K562 (cell line): ENCODE data around the gene ZNF429. TPM values are rescaled to one million over a fixed set of nuclear protein-coding genes. Genes with fewer than 3 reads are reported as not detected.

ENCODE experiments used
- BRD9 ChIP-seq: fragments of 450-650 bp; IDR thresholded peaks from 2 replicates; pipeline ENCODE4 v1.6.1; 2018; ENCODE audit warnings: low read depth; ENCODE audit not compliant: partially characterized antibody
- CHD2 ChIP-seq: IDR thresholded peaks from 2 replicates; pipeline ENCODE4 v1.6.1; 2011; ENCODE audit warnings: low read depth, low read length
- E2F3 ChIP-seq: fragments of 250-450 bp; sonication (Bioruptor Pico); IDR thresholded peaks from 2 replicates; pipeline ENCODE4 v1.4.0; 2020; ENCODE audit warnings: mild to moderate bottlenecking
- ESRRA ChIP-seq: fragments of 450-650 bp; IDR thresholded peaks from 2 replicates; pipeline ENCODE4 v1.6.1; 2014; ENCODE audit warnings: low read depth, mild to moderate bottlenecking, moderate library complexity, borderline replicate concordance
- FOXK2 ChIP-seq, 2 experiments: fragments of 450-650 bp; IDR thresholded peaks in 1 of 2; conservative IDR thresholded peaks in 1 of 2; 2 replicates each; pipeline ENCODE4 v1.6.1; 2016; ENCODE audit warnings: low read depth in 2 of 2, mild to moderate bottlenecking in 1 of 2
- GABPB2 ChIP-seq: fragments of 250-450 bp; sonication (Bioruptor Pico); conservative IDR thresholded peaks from 2 replicates; pipeline ENCODE4 v1.5.1; 2021; ENCODE audit warnings: mild to moderate bottlenecking
- HDAC1 ChIP-seq, 2 experiments: fragments of 450-650 bp; IDR thresholded peaks; 2 replicates each; pipeline ENCODE4 v1.6.1; 2016 to 2017; ENCODE audit warnings: inconsistent platforms in 1 of 2, mild to moderate bottlenecking in 1 of 2, moderate library complexity in 1 of 2
- MAZ ChIP-seq, 2 experiments: fragments of 450-650 bp in 1 of 2; sonication (generic) in 1 of 2; formaldehyde crosslinking; IDR thresholded peaks in 1 of 2; conservative IDR thresholded peaks in 1 of 2; 2 replicates each; pipeline versions ENCODE4 v1.4.0 to v1.5.0; 2020; ENCODE audit warnings: mild to moderate bottlenecking in 1 of 2, missing genetic modification reagents in 1 of 2
- NR1H2 ChIP-seq: sonication (generic); formaldehyde crosslinking; IDR thresholded peaks from 2 replicates; pipeline ENCODE4 v1.4.0; 2020; ENCODE audit warnings: mild to moderate bottlenecking, missing genetic modification reagents
- SAP30 ChIP-seq: fragments of 200-600 bp; sonication (generic); IDR thresholded peaks from 2 replicates; pipeline ENCODE4 v1.6.1; 2012; ENCODE audit warnings: borderline replicate concordance, low read depth, mild to moderate bottlenecking, moderate library complexity, low read length, control low read depth, inconsistent platforms; ENCODE audit not compliant: insufficient read depth, poor library complexity, severe bottlenecking
- SIN3B ChIP-seq: fragments of 450-650 bp; IDR thresholded peaks from 2 replicates; pipeline ENCODE4 v1.6.1; 2017; ENCODE audit warnings: low read depth, mild to moderate bottlenecking, moderate library complexity
- ZBTB17 ChIP-seq: fragments of 450-650 bp; formaldehyde crosslinking; IDR thresholded peaks from 2 replicates; pipeline ENCODE4 v1.4.0; 2020; ENCODE audit warnings: mild to moderate bottlenecking
- polyA plus RNA-seq, 8 experiments: library from polyadenylated mRNA; depleted of rRNA in 4 of 8; stranded (reverse) in 5 of 8; unstranded in 3 of 8; fragments of >200 nt; fragmentation: Nextera tagmentation in 2 of 8; fragmentation: Illumina TruSeq in 1 of 8; extraction: Ambion mirVana in 2 of 8; extraction: Trizol in 1 of 8; gene quantifications; 2 replicates each; pipeline versions ENCODE4 v1.2.1 to v1.2.3, GENCODE V29; 2011 to 2014; ENCODE audit warnings: inconsistent platforms in 1 of 8, missing spikeins in 1 of 8
- total RNA-seq, 7 experiments: library from RNA; depleted of rRNA in 6 of 7; stranded (reverse); fragments of >200 nt in 6 of 7; fragmentation: Illumina TruSeq in 2 of 7; extraction: Trizol in 2 of 7; gene quantifications; 2 replicates each; pipeline versions ENCODE4 v1.2.1 to v1.2.3, GENCODE V29; 2011 to 2021; ENCODE audit warnings: low replicate concordance in 1 of 7
- TF ChIP-seq, protein P1 (sequence below), 2 experiments: fragments of 450-650 bp in 1 of 2; sonication (generic) in 1 of 2; formaldehyde crosslinking in 1 of 2; IDR thresholded peaks; 2 replicates each; pipeline versions ENCODE4 v1.7.1 to v1.9.0; 2016 to 2022; ENCODE audit warnings: inconsistent platforms in 1 of 2, mild to moderate bottlenecking in 1 of 2, missing genetic modification reagents in 1 of 2
- TF ChIP-seq, protein P2 (sequence below), 2 experiments: fragments of 450-650 bp in 1 of 2; sonication (generic) in 1 of 2; formaldehyde crosslinking in 1 of 2; IDR thresholded peaks in 1 of 2; conservative IDR thresholded peaks in 1 of 2; 2 replicates each; pipeline versions ENCODE4 v1.6.1 to v1.8.1; 2016 to 2023; ENCODE audit warnings: mild to moderate bottlenecking in 2 of 2, moderate library complexity in 2 of 2, inconsistent platforms in 1 of 2, missing genetic modification reagents in 1 of 2

Gene ZNF429
- total and polyA plus RNA-seq, 9 of the 15 experiments (the other 6 are each of a cell fraction or from before 2014, with no cell fraction given) = 11.4 to 24.5 (median 16.3) TPM

GRCh38 chr19:21505459-21506451 lies at the start of gene ZNF429 (continued):
- TF ChIP-seq, protein P1, sequence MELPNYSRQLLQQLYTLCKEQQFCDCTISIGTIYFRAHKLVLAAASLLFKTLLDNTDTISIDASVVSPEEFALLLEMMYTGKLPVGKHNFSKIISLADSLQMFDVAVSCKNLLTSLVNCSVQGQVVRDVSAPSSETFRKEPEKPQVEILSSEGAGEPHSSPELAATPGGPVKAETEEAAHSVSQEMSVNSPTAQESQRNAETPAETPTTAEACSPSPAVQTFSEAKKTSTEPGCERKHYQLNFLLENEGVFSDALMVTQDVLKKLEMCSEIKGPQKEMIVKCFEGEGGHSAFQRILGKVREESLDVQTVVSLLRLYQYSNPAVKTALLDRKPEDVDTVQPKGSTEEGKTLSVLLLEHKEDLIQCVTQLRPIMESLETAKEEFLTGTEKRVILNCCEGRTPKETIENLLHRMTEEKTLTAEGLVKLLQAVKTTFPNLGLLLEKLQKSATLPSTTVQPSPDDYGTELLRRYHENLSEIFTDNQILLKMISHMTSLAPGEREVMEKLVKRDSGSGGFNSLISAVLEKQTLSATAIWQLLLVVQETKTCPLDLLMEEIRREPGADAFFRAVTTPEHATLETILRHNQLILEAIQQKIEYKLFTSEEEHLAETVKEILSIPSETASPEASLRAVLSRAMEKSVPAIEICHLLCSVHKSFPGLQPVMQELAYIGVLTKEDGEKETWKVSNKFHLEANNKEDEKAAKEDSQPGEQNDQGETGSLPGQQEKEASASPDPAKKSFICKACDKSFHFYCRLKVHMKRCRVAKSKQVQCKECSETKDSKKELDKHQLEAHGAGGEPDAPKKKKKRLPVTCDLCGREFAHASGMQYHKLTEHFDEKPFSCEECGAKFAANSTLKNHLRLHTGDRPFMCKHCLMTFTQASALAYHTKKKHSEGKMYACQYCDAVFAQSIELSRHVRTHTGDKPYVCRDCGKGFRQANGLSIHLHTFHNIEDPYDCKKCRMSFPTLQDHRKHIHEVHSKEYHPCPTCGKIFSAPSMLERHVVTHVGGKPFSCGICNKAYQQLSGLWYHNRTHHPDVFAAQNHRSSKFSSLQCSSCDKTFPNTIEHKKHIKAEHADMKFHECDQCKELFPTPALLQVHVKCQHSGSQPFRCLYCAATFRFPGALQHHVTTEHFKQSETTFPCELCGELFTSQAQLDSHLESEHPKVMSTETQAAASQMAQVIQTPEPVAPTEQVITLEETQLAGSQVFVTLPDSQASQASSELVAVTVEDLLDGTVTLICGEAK (IDR thresholded peaks at IDR 0.05) = 0 out of 2 replicates have a peak, but pooled peaks have one; percentile 40
- TF ChIP-seq, protein P1 (CRISPR knock-in tag; IDR thresholded peaks at IDR 0.05) = no peak
- 0 out of 4 replicates have a peak, but pooled peaks of 1 of the 2 experiments have one; percentile 15 for TF ChIP-seq FOXK2 (conservative IDR thresholded peaks at IDR 0.05 in 1 of 2, IDR thresholded peaks at IDR 0.05 in 1 of 2; ENCODE audit: low read depth in 2 of 2)
- peak; percentile 81 for TF ChIP-seq BRD9
- TF ChIP-seq NR1H2 (CRISPR knock-in tag) = no peak
- 0 out of 2 replicates have a peak, but pooled peaks have one; percentile 14 for TF ChIP-seq ESRRA
- no peak for TF ChIP-seq E2F3 (CRISPR knock-in tag)
- TF ChIP-seq CHD2 = peak; percentile 39; the same call in 1 of the 2 replicates
- TF ChIP-seq SAP30 = peak; percentile 38
- peak; percentile 66 for TF ChIP-seq SIN3B
- TF ChIP-seq HDAC1 (IDR thresholded peaks at IDR 0.05) = peak in 1 of 2 experiments; percentile 78; a peak in 1 of 4 replicates
- TF ChIP-seq MAZ (CRISPR knock-in tag; conservative IDR thresholded peaks at IDR 0.05 in 1 of 2, IDR thresholded peaks at IDR 0.05 in 1 of 2) = peak; percentile 37 to 57; a peak in 2 of 4 replicates
- TF ChIP-seq ZBTB17 (CRISPR knock-in tag) = peak; percentile 82; the same call in 1 of the 2 replicates
- TF ChIP-seq, protein P2, sequence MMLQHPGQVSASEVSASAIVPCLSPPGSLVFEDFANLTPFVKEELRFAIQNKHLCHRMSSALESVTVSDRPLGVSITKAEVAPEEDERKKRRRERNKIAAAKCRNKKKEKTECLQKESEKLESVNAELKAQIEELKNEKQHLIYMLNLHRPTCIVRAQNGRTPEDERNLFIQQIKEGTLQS (IDR thresholded peaks at IDR 0.05) = peak; percentile 45; the same call in 1 of the 2 replicates
- TF ChIP-seq, protein P2 (CRISPR knock-in tag; conservative IDR thresholded peaks at IDR 0.05) = no peak
- TF ChIP-seq GABPB2 = no peak
